Cardiac fibroblast (primary cell): ENCODE measurements around the gene STK10.

ENCODE experiments used
- DNase-seq, 2 donors: peaks; one replicate each; pipeline versions ENCODE4 v3.0.0 to v3.0.0-alpha.2; 2010; ENCODE audit warnings: low read depth in 2 of 2
- H3K4me3 ChIP-seq, 2 donors: replicated peaks in 1 of 2; 1 replicate in 1 of 2; 2 replicates in 1 of 2; pipeline ENCODE4 v1.5.1; 2011; ENCODE audit warnings: low read depth in 2 of 2, low read length in 2 of 2, mild to moderate bottlenecking in 2 of 2, moderate library complexity in 1 of 2
- CTCF ChIP-seq: IDR thresholded peaks from one replicate; pipeline ENCODE4 v1.5.1; 2011; ENCODE audit warnings: low read depth, mild to moderate bottlenecking, low read length, inconsistent platforms

Gene STK10

GRCh38 chr5:171992305-171992704, 195.7 kb downstream of the STK10 start:
- no peak overlapping the region for H3K4me3 ChIP-seq
- DNase-seq: no peak
- no peak for TF ChIP-seq CTCF
